ENCODE results near the gene FAM107B. TPM values are rescaled to one million over a fixed set of nuclear protein-coding genes. Genes with fewer than 3 reads are reported as not detected.

Gene FAM107B
- total and polyA plus RNA-seq, 11 donors = 1.9 to 27.6 (median 4.9) TPM

GRCh38 chr10:14527134-14527844 lies 247.4 kb downstream of the FAM107B start:
- H3K4me3 ChIP-seq = no peak overlapping the region
- intact Hi-C loops (cut with DNase I) = no loop called here
- peaks cover 0 to 2% (median 0%) of the 10 kb centered on the region in 12 donors for H3K4me1 ChIP-seq
- no peaks in the 10 kb centered on the region for H3K9me3 ChIP-seq
- 93 to 98% (median 96%) methylated on average over 3 of the region's 3 CpGs for WGBS, 4 donors
- ATAC-seq (no peak), DNase-seq (no peak)
- peaks cover 0 to 33% (median 18%) of the 10 kb centered on the region in 9 donors for H3K36me3 ChIP-seq
- no peak overlapping the region for H3K27ac ChIP-seq
- no peaks in the 10 kb centered on the region for H3K27me3 ChIP-seq
- TF ChIP-seq POLR2A (IDR thresholded peaks at IDR 0.05) (no peak), CTCF (IDR thresholded peaks at IDR 0.05) (no peak)

- intact Hi-C loops (cut with DNase I) = no loop called here
- Histone ChIP-seq H3K27ac (no peak overlapping the region), H3K27me3 (no peaks in the 10 kb centered on the region), H3K9me3 (no peaks in the 10 kb centered on the region), H3K4me3 (no peak overlapping the region), H3K36me3 (peaks cover 0 to 38% (median 22%) of the 10 kb centered on the region in 9 donors), H3K4me1 (peaks cover 0 to 2% (median 0%) of the 10 kb centered on the region in 12 donors)
- ATAC-seq (no peak), DNase-seq (no peak)
- 88 to 98% (median 92%) methylated on average over 7 of the region's 7 CpGs for WGBS, 4 donors
- TF ChIP-seq CTCF (IDR thresholded peaks at IDR 0.05) = no peak
- TF ChIP-seq POLR2A (IDR thresholded peaks at IDR 0.05) = no peak
Observed at GRCh38 chr10:14526326-14526725, 248.4 kb downstream of the FAM107B start.

- intact Hi-C loops (cut with DNase I) = no loop called here
- 94 to 100% (median 95%) methylated on average over 3 of the region's 3 CpGs for WGBS, 4 donors
- peaks cover 0 to 49% (median 32%) of the 10 kb centered on the region in 9 donors for H3K36me3 ChIP-seq
Observed at GRCh38 chr10:14524691-14525324, 249.9 kb downstream of the FAM107B start.

More at GRCh38 chr10:14524691-14525324, 249.9 kb downstream of the FAM107B start:
- no peak overlapping the region for H3K27ac ChIP-seq
- no peaks in the 10 kb centered on the region for H3K9me3 ChIP-seq
- H3K4me1 ChIP-seq = peaks cover 0 to 2% (median 0%) of the 10 kb centered on the region in 12 donors
- H3K27me3 ChIP-seq = no peaks in the 10 kb centered on the region
- no peak overlapping the region for H3K4me3 ChIP-seq
- ATAC-seq (no peak), DNase-seq (no peak)
- TF ChIP-seq POLR2A (IDR thresholded peaks at IDR 0.05) (no peak), CTCF (IDR thresholded peaks at IDR 0.05) (no peak)

Data from heart left ventricle (tissue), 16 donors.